Heart left ventricle (tissue), 13 donors: ENCODE data around the gene SBNO2.

Source experiments
- POLR2A ChIP-seq, 2 donors: fragments of 450-650 bp; IDR thresholded peaks; one replicate each; pipeline ENCODE4 v1.6.1; 2017; ENCODE audit warnings: antibody characterized with exemption in 2 of 2, mild to moderate bottlenecking in 2 of 2, moderate library complexity in 2 of 2
- TF ChIP-seq, protein P1 (sequence below), 12 donors: fragments of 200-600 bp; sonication (generic) in 4 of 12; IDR thresholded peaks; one replicate each; pipeline versions ENCODE4 v1.5.0 to v1.8.0; 2018 to 2022; ENCODE audit warnings: antibody characterized with exemption in 12 of 12, mild to moderate bottlenecking in 5 of 12
- donor health status: ischemic (EF 13 %, LVEDD 7.1; RV severe dilation, severe dysfunction).
- donor health status: DM: no; HTN: yes; CAD: no.
- donor health status: DM: no; HTN: no; CAD: no.
- donor health status: ischemic (EF 25% LVEDD 6.9; RV normal size, moderate dysfunction).
- donor health status: ischemic (EF 25% LVEDD 5.7; RV mildly dilated, moderate dysfunction).
- donor health status: ischemic (EF 35%, LVEDD 5.7; RV mildly dilated, moderate dysfunction).
- donor health status: nonischemic (EF 11% LVEDD 7.7; RV severe dilation, severe dysfunction).
- donor health status: DM: yes; HTN: yes; CAD: no.
- donor health status: PGD.
- donor health status: ischemic (EF 29% LVEDD 5.4; RV normal size, mild dysfunction).
- donor health status: nonischemic (EF 23%, LVEDD 6.1; RV moderate dilation, normal function).

DNA sequence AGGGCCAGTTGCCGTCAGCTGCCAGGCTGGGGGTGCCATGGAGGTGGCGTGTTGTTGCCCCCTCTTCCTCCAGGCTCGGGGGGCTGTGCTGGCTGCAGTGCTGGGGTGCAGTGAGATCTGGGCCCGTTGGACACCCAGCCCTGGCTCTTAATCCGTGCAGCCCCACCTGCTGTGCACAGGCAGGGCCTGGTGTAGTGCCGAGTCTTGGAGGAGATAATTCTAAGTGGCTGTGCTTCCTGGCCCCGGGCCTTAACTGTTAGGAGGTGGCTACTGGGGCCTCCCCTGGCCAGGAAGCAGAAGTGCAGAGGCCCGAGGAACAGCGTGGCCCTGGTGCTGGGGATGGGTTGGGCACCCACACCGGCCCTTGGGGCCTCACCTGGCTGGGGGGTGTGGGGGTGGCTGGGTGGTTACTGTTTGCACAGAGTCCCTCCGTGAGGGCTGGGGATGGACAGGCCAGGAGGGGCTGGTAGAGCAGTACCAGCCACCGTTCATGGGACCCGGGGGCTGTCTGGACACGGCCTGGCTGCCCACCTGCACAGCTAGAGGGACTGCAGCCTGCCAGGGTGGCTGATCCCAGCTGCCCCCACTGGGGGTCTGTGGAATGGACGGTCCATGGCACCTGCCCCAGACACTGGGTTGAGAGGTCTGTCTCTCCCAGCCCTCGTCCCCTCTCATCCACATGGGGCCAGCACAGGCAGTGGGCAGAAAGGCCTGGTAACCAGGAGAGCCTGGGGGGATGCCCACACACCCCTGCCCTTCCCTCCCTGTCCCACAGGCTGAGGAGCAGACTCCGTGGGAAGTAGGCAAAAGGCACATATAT is 67.0 kb downstream of the SBNO2 start:
- TF ChIP-seq, protein P1, sequence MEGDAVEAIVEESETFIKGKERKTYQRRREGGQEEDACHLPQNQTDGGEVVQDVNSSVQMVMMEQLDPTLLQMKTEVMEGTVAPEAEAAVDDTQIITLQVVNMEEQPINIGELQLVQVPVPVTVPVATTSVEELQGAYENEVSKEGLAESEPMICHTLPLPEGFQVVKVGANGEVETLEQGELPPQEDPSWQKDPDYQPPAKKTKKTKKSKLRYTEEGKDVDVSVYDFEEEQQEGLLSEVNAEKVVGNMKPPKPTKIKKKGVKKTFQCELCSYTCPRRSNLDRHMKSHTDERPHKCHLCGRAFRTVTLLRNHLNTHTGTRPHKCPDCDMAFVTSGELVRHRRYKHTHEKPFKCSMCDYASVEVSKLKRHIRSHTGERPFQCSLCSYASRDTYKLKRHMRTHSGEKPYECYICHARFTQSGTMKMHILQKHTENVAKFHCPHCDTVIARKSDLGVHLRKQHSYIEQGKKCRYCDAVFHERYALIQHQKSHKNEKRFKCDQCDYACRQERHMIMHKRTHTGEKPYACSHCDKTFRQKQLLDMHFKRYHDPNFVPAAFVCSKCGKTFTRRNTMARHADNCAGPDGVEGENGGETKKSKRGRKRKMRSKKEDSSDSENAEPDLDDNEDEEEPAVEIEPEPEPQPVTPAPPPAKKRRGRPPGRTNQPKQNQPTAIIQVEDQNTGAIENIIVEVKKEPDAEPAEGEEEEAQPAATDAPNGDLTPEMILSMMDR (IDR thresholded peaks at IDR 0.05), result no peak
- TF ChIP-seq POLR2A (IDR thresholded peaks at IDR 0.05), result no peak
